SK-N-SH (cell line): ENCODE results near the gene SPEF2. TPM values are rescaled to one million over a fixed set of nuclear protein-coding genes. Genes with fewer than 3 reads are reported as not detected.

Source experiments
- CTCF ChIA-PET: fragments of 300-600, 350-600 bp; formaldehyde crosslinking; extraction: SDS; loops from one replicate; lab custom pipeline; 2021; lab: Yijun Ruan, JAX
- POLR2A ChIA-PET: fragments of 350-600 bp; sonication (Branson Sonifier 250); formaldehyde crosslinking; extraction: SDS; loops from one replicate; lab custom pipeline; 2020; ENCODE audit warnings: antibody characterized with exemption, inconsistent platforms; lab: Yijun Ruan, JAX
- DNase-seq: peaks from one replicate; pipeline ENCODE4 v3.0.0; 2012
- H2AFZ ChIP-seq: fragments of 200-600 bp; sonication (generic); 2 replicates; pipeline ENCODE4 v1.8.1; 2016; ENCODE audit warnings: antibody characterized with exemption, mild to moderate bottlenecking, low read depth
- H3F3A ChIP-seq: fragments of 200-600 bp; sonication (generic); replicated peaks from 2 replicates; pipeline ENCODE3; 2016; ENCODE audit warnings: antibody characterized with exemption, mild to moderate bottlenecking; ENCODE audit not compliant: insufficient read depth
- H3K27ac ChIP-seq, 2 experiments: fragments of 200-500 bp in 1 of 2; fragments of 200-600 bp in 1 of 2; sonication (Bioruptor generic) in 1 of 2; sonication (generic), shearing (Covaris generic) in 1 of 2; 2 replicates each; pipeline versions ENCODE4 v1.5.1 to v1.6.1; 2014 to 2016; ENCODE audit warnings: low read depth in 2 of 2, inconsistent platforms in 1 of 2, low read length in 1 of 2, mild to moderate bottlenecking in 1 of 2, mixed read lengths in 1 of 2
- H3K27me3 ChIP-seq: fragments of 200-600 bp; sonication (generic), shearing (Covaris generic); 2 replicates; pipeline ENCODE4 v1.6.1; 2016; ENCODE audit warnings: mixed run types; ENCODE audit not compliant: insufficient read depth
- H3K36me3 ChIP-seq, 2 experiments: fragments of 200-500 bp in 1 of 2; fragments of 200-600 bp in 1 of 2; sonication (Bioruptor generic) in 1 of 2; sonication (generic) in 1 of 2; replicated peaks in 1 of 2; 2 replicates each; pipeline versions ENCODE3 to v1.5.1; 2014 to 2016; ENCODE audit warnings: low read length in 1 of 2, mild to moderate bottlenecking in 1 of 2; ENCODE audit not compliant: insufficient read depth in 2 of 2, control insufficient read depth in 1 of 2
- H3K4me1 ChIP-seq, 2 experiments: fragments of 200-500 bp in 1 of 2; fragments of 200-600 bp in 1 of 2; sonication (Bioruptor generic) in 1 of 2; sonication (generic), shearing (Covaris generic) in 1 of 2; 2 replicates each; pipeline versions ENCODE4 v1.5.1 to v1.6.1; 2014 to 2016; ENCODE audit warnings: low read depth in 1 of 2, low read length in 1 of 2, mixed run types in 1 of 2; ENCODE audit not compliant: insufficient read depth in 2 of 2, control insufficient read depth in 1 of 2
- H3K4me2 ChIP-seq: fragments of 200-600 bp; sonication (generic), shearing (Covaris generic); 2 replicates; pipeline ENCODE4 v1.6.1; 2017; ENCODE audit warnings: mixed run types
- H3K4me3 ChIP-seq, 2 experiments: fragments of 200-500 bp in 1 of 2; fragments of 200-600 bp in 1 of 2; sonication (Bioruptor generic) in 1 of 2; sonication (generic), shearing (Covaris generic) in 1 of 2; 2 replicates each; pipeline versions ENCODE4 v1.5.1 to v1.8.1; 2014 to 2016; ENCODE audit warnings: low read depth in 2 of 2, inconsistent platforms in 1 of 2, low read length in 1 of 2, mild to moderate bottlenecking in 1 of 2, mixed read lengths in 1 of 2, moderate library complexity in 1 of 2
- H3K79me2 ChIP-seq: fragments of 200-600 bp; sonication (generic); 2 replicates; pipeline ENCODE4 v1.8.1; 2017; ENCODE audit warnings: mild to moderate bottlenecking; ENCODE audit not compliant: insufficient read depth
- H3K9ac ChIP-seq: fragments of 200-600 bp; sonication (generic); 2 replicates; pipeline ENCODE4 v1.6.1; 2017; ENCODE audit warnings: mixed run types
- H3K9me2 ChIP-seq: fragments of 200-600 bp; sonication (generic); 2 replicates; pipeline ENCODE4 v1.6.1; 2017; ENCODE audit warnings: mixed run types
- H3K9me3 ChIP-seq: fragments of 200-600 bp; sonication (generic); 2 replicates; pipeline ENCODE4 v1.6.1; 2017; ENCODE audit warnings: mixed run types, mild to moderate bottlenecking, moderate library complexity
- H4K20me1 ChIP-seq: fragments of 200-600 bp; sonication (generic); 2 replicates; pipeline ENCODE4 v1.6.1; 2017; ENCODE audit warnings: mild to moderate bottlenecking, mixed run types; ENCODE audit not compliant: insufficient read depth
- FOXJ3 ChIP-seq: sonication (generic); formaldehyde crosslinking; IDR thresholded peaks from 2 replicates; pipeline ENCODE4 v1.5.1; 2020; ENCODE audit warnings: mild to moderate bottlenecking, missing genetic modification reagents
- GABPA ChIP-seq: IDR thresholded peaks from 2 replicates; pipeline ENCODE4 v1.4.0; 2012; ENCODE audit warnings: low read depth, mild to moderate bottlenecking
- JUND ChIP-seq: IDR thresholded peaks from 2 replicates; pipeline ENCODE4 v1.4.0; 2012
- MAX ChIP-seq: IDR thresholded peaks from 2 replicates; pipeline ENCODE4 v1.4.0; 2012; ENCODE audit warnings: low read depth
- MEF2A ChIP-seq: IDR thresholded peaks from 2 replicates; pipeline ENCODE4 v1.4.0; 2012; ENCODE audit warnings: low read depth, borderline replicate concordance
- MXI1 ChIP-seq: IDR thresholded peaks from 2 replicates; pipeline ENCODE4 v1.6.1; 2012; ENCODE audit warnings: mild to moderate bottlenecking, low read depth, low read length, improper control_type of control experiment
- NRF1 ChIP-seq: IDR thresholded peaks from 2 replicates; pipeline ENCODE4 v1.6.1; 2012; ENCODE audit warnings: low read depth, mild to moderate bottlenecking, low read length
- RAD21 ChIP-seq: IDR thresholded peaks from 2 replicates; pipeline ENCODE4 v1.6.1; 2012; ENCODE audit warnings: mild to moderate bottlenecking, low read length
- RCOR1 ChIP-seq: fragments of 150-350 bp; IDR thresholded peaks from 2 replicates; pipeline ENCODE4 v1.6.1; 2017; ENCODE audit warnings: antibody characterized with exemption, low read length
- REST ChIP-seq: IDR thresholded peaks from 2 replicates; pipeline ENCODE4 v1.6.1; 2012; ENCODE audit warnings: mild to moderate bottlenecking, low read depth, low read length, moderate library complexity
- RXRA ChIP-seq: IDR thresholded peaks from 2 replicates; pipeline ENCODE4 v1.4.0; 2012; ENCODE audit warnings: low read depth, mild to moderate bottlenecking, borderline replicate concordance
- SIN3A ChIP-seq: IDR thresholded peaks from 2 replicates; pipeline ENCODE4 v1.6.1; 2012; ENCODE audit warnings: low read depth, mild to moderate bottlenecking, low read length, moderate library complexity, borderline replicate concordance
- SMC3 ChIP-seq: IDR thresholded peaks from 2 replicates; pipeline ENCODE4 v1.6.1; 2012; ENCODE audit warnings: low read depth, low read length, improper control_type of control experiment
- TCF12 ChIP-seq: IDR thresholded peaks from 2 replicates; pipeline ENCODE4 v1.4.0; 2012
- TEAD4 ChIP-seq: IDR thresholded peaks from 2 replicates; pipeline ENCODE4 v1.4.0; 2012; ENCODE audit warnings: mild to moderate bottlenecking, borderline replicate concordance; ENCODE audit not compliant: insufficient read depth
- USF2 ChIP-seq: fragments of 150-350 bp; IDR thresholded peaks from 2 replicates; pipeline ENCODE4 v1.6.1; 2017; ENCODE audit warnings: antibody characterized with exemption, low read length, low read depth, borderline replicate concordance
- ZBTB33 ChIP-seq: IDR thresholded peaks from 2 replicates; pipeline ENCODE4 v1.4.0; 2012; ENCODE audit warnings: low read depth, borderline replicate concordance
- WGBS: methylation state at CpG from one replicate; pipeline ENCODE4 v1.1.6; 2017; ENCODE audit warnings: low lambda C conversion rate; 5-methylcytosine and 5-hydroxymethylcytosine counted together
- polyA plus RNA-seq, 3 experiments: library from polyadenylated mRNA; depleted of rRNA; stranded (reverse); fragments of >200 nt; gene quantifications; 2 replicates each; pipeline ENCODE4 v1.2.3, GENCODE V29; 2012

SPEF2 gene
- polyA plus RNA-seq, 1 of the 3 experiments (the other 2 are of a cell fraction) = 1.6 TPM

- Histone ChIP-seq H3K4me2 (no peak overlapping the region), H3K4me1 (no peaks in the 10 kb centered on the region), H3K4me3 (no peak overlapping the region), H3F3A (no peaks in the 10 kb centered on the region), H3K36me3 (no peaks in the 10 kb centered on the region), H3K27ac (no peak overlapping the region), H4K20me1 (no peaks in the 10 kb centered on the region), H3K9me2 (no peaks in the 10 kb centered on the region), H3K9ac (no peak overlapping the region), H3K9me3 (no peaks in the 10 kb centered on the region), H3K27me3 (no peaks in the 10 kb centered on the region), H3K79me2 (no peaks in the 10 kb centered on the region), H2AFZ (no peak overlapping the region)
- CTCF ChIA-PET = no interaction called here
- no peak for TF ChIP-seq MAX
- DNase-seq = no peak
- POLR2A ChIA-PET = no interaction called here
- WGBS = 64% methylated on average over 3 of the region's 3 CpGs
These were observed 208.4 kb downstream of the SPEF2 start for GRCh38 chr5:35826056-35826455.

- Histone ChIP-seq H3K4me3 (no peak overlapping the region), H3K9ac (no peak overlapping the region), H3K4me2 (no peak overlapping the region), H2AFZ (no peak overlapping the region), H3K9me2 (no peaks in the 10 kb centered on the region), H3K36me3 (no peaks in the 10 kb centered on the region), H3K27ac (no peak overlapping the region), H3K79me2 (no peaks in the 10 kb centered on the region), H3K27me3 (no peaks in the 10 kb centered on the region), H3K9me3 (no peaks in the 10 kb centered on the region), H3K4me1 (no peaks in the 10 kb centered on the region), H3F3A (no peaks in the 10 kb centered on the region), H4K20me1 (no peaks in the 10 kb centered on the region)
- ChIA-PET CTCF (interaction anchor here (0.8 kb wide), 1 partner anchor 30 kb away, joined by 3 read pairs; no protein-coding TSS in a partner anchor), POLR2A (no interaction called here)
- no peak for DNase-seq
- TF ChIP-seq ZBTB33 = no peak
- TF ChIP-seq MEF2A = no peak
- TF ChIP-seq GABPA = no peak
- 53% methylated on average over 2 of the region's 2 CpGs for WGBS
These were observed 208.9 kb downstream of the SPEF2 start for GRCh38 chr5:35826554-35826953.

- Histone ChIP-seq H3K4me1 (no peaks in the 10 kb centered on the region; a peak in 1 of 4 replicates), H3K9me2 (no peaks in the 10 kb centered on the region), H4K20me1 (no peaks in the 10 kb centered on the region), H3K9me3 (no peaks in the 10 kb centered on the region), H2AFZ (no peak overlapping the region; the same call in 1 of the 2 replicates), H3K4me3 (no peak overlapping the region), H3K9ac (no peak overlapping the region), H3K27me3 (no peaks in the 10 kb centered on the region), H3K36me3 (no peaks in the 10 kb centered on the region), H3F3A (no peaks in the 10 kb centered on the region), H3K79me2 (no peaks in the 10 kb centered on the region), H3K27ac (no peak overlapping the region), H3K4me2 (no peak overlapping the region)
- ChIA-PET CTCF (no interaction called here), POLR2A (no interaction called here)
- DNase-seq = no peak
- 83% methylated on average over 4 of the region's 4 CpGs for WGBS
- TF ChIP-seq MXI1 (no peak), NRF1 (no peak), JUND (no peak), REST (no peak), SIN3A (no peak), RXRA (no peak), SMC3 (no peak), MEF2A (no peak), RCOR1 (no peak), TCF12 (no peak), FOXJ3 (CRISPR knock-in tag) (no peak), USF2 (no peak), RAD21 (no peak), TEAD4 (no peak)
These were observed 210.5 kb downstream of the SPEF2 start for GRCh38 chr5:35828082-35828598.
